GM12874 (cell line): ENCODE measurements around the gene LCE3D.

Experiments used
- CTCF ChIP-seq: IDR thresholded peaks from 2 replicates; pipeline ENCODE4 v1.5.1; 2011; ENCODE audit warnings: low read depth, mild to moderate bottlenecking, control low read depth, low read length, moderate library complexity; ENCODE audit not compliant: insufficient read depth

The LCE3D gene

GRCh38 chr1:152596986-152597385 is 16.7 kb upstream of the LCE3D start:
- TF ChIP-seq CTCF: no peak

GRCh38 chr1:152585586-152585985 is 5.3 kb upstream of the LCE3D start:
- TF ChIP-seq CTCF: peak; percentile 27; the same call in 1 of the 2 replicates

- no peak for TF ChIP-seq CTCF
Observed at GRCh38 chr1:152582647-152583046, 2.3 kb upstream of the LCE3D start.

- no peak for TF ChIP-seq CTCF
Observed at GRCh38 chr1:152577168-152577567, 3.1 kb downstream of the LCE3D start.

- TF ChIP-seq CTCF: no peak
Observed at GRCh38 chr1:152566681-152567080, 13.6 kb downstream of the LCE3D start, which contains the start of gene LCE3E. Gene LCE3E, minus strand, starts transcription at chr1:152566780. Its CDS starts 572 bp downstream, at chr1:152566208.

GRCh38 chr1:152565535-152566215 is 14.6 kb downstream of the LCE3D start:
- TF ChIP-seq CTCF: no peak

GRCh38 chr1:152565115-152565514 is 15.2 kb downstream of the LCE3D start:
- no peak for TF ChIP-seq CTCF
